ENCODE measurements around the gene GTSF1L. TPM values are rescaled to one million over a fixed set of nuclear protein-coding genes. Genes with fewer than 3 reads are reported as not detected.

Gene GTSF1L
- total RNA-seq, 1 experiment from 2014 or later = not detected

- Histone ChIP-seq H3K4ac (ENCODE audit: low read depth, low read length) (no peak overlapping the region), H2BK120ac (ENCODE audit: low read depth, low read length, poor library complexity, severe bottlenecking) (no peak overlapping the region), H3K56ac (ENCODE audit: insufficient read length, low read depth, low read length) (no peak overlapping the region), H2BK20ac (ENCODE audit: low read depth, low read length, poor library complexity, severe bottlenecking) (no peak overlapping the region), H2BK5ac (ENCODE audit: insufficient read length, low read length) (no peak overlapping the region), H3K27ac (ENCODE audit: insufficient read length, low read depth, low read length) (no peak overlapping the region), H3K4me1 (ENCODE audit: insufficient read depth, low read length) (no peaks in the 10 kb centered on the region), H2AFZ (ENCODE audit: low read length) (no peak overlapping the region), H3K23ac (ENCODE audit: insufficient read length, low read depth, low read length) (no peak overlapping the region), H3K9me3 (ENCODE audit: control insufficient read depth, low read depth, low read length) (no peaks in the 10 kb centered on the region), H3K79me2 (ENCODE audit: insufficient read depth, low read length) (no peaks in the 10 kb centered on the region), H3K18ac (ENCODE audit: insufficient read length, low read depth, low read length) (no peak overlapping the region), H3K14ac (ENCODE audit: insufficient read depth, low read length) (no peak overlapping the region), H2BK15ac (ENCODE audit: low read depth, low read length) (no peak overlapping the region), H4K8ac (replicated peaks; ENCODE audit: insufficient read length, low read depth, low read length) (no peak overlapping the region), H3K4me2 (ENCODE audit: insufficient read depth, insufficient read length, low read length) (no peak overlapping the region), H3K79me1 (ENCODE audit: insufficient read depth, low read depth, low read length, poor library complexity, severe bottlenecking) (no peaks in the 10 kb centered on the region), H3K23me2 (ENCODE audit: insufficient read length, low read depth, low read length, poor library complexity, severe bottlenecking) (no peaks in the 10 kb centered on the region), H4K20me1 (ENCODE audit: control insufficient read depth, insufficient read depth, insufficient read length) (no peaks in the 10 kb centered on the region), H2AK5ac (ENCODE audit: insufficient read length, low read length) (no peak overlapping the region), H2BK12ac (ENCODE audit: insufficient read length, low read depth, low read length) (no peak overlapping the region), H3T11ph (ENCODE audit: low read length) (no peak overlapping the region), H3K27me3 (ENCODE audit: insufficient read depth, low read length) (no peaks in the 10 kb centered on the region), H3K9ac (ENCODE audit: extremely low read depth, insufficient read length, low read length) (no peak overlapping the region), H4K91ac (ENCODE audit: insufficient read length, low read depth, low read length) (no peak overlapping the region), H4K5ac (ENCODE audit: insufficient read length, low read depth, low read length) (no peak overlapping the region)
- no CpG with 5 or more reads among the region's 11 CpGs for WGBS (ENCODE audit: extremely low coverage, insufficient read length, low lambda C conversion rate)
- Mint-ChIP-seq H3K27me3 (ENCODE audit: low read depth) (peaks cover 9% of the 10 kb centered on the region), H3K36me3 (ENCODE audit: insufficient read depth in 1 of 3, low read depth in 3 of 3) (no peaks in the 10 kb centered on the region), H3K4me3 (no peak overlapping the region), H3K9me3 (no peaks in the 10 kb centered on the region; a peak in 2 of 5 replicates), H3K4me1 (peaks cover 6 to 15% of the 10 kb centered on the region in 2 experiments), H3K27ac (no peak overlapping the region)
- TF ChIP-seq CTCF (conservative IDR thresholded peaks at IDR 0.05) = no peak
- DNase-seq = no peak
Observed at GRCh38 chr20:43751167-43752050, 24.6 kb upstream of the GTSF1L start.
